GM21367 (cell line): Measurements from ENCODE around the gene ZNF827.

ENCODE experiments used
- ATAC-seq: cut with Tn5 transposase; IDR thresholded peaks from one replicate; pipeline ENCODE4 v1.9.1; 2021; ENCODE audit not compliant: unreplicated experiment

ZNF827 gene

GRCh38 chr4:145935253-145936141, 3.1 kb downstream of the ZNF827 start:
- ATAC-seq = peak; percentile 31

DNA sequence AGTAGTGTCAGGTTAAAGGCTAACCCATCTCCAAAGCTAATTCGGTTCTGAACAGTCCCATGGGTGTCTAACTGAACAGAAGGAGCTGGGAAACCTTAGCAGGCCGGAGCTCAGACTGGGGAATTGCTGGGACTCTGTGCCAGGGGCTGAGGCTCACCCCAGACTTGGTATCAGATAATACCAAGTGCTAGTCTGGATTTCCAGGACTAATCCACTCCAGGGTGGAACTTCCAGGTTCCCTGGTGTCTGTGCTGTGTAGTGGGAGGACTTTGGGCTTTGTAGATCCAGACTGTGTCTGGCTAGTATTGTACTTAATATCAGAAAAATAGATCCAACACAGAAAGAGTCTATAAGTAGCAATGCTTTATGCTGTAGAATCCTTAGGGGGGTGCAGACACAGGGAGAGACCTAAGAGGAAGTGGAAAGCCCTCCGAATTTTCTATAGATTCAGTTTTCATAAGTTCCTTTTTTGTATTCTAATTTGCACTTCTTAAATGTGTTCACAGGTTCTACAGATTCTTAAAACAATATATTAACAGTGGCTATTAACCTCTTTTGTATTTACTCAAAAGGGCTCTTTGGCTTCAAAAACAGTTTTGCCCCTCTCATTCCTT, 4.1 kb downstream of the ZNF827 start:
- ATAC-seq = no peak

GRCh38 chr4:145933134-145933533, 5.5 kb downstream of the ZNF827 start:
- no peak for ATAC-seq

DNA sequence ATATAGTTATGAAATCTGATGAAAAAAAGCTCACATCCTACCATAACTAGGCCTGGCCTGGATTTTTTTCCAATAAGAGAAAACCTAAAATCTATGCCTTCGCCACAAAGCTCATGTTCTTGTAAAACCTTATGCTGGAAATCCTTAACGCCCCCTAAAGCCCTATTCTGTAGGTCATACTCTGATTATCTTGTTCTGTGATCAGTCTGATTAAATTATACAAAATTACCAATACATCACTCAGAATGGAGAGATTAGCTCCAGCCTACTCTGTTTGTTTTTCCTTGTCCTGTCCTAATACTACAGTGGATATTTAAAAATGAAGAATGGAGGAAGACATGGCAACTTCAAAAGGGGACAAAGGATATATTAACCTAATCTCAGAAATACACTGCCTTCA, 7.2 kb downstream of the ZNF827 start:
- no peak for ATAC-seq

- no peak for ATAC-seq
These were observed 8.0 kb downstream of the ZNF827 start for GRCh38 chr4:145930592-145930991.

DNA sequence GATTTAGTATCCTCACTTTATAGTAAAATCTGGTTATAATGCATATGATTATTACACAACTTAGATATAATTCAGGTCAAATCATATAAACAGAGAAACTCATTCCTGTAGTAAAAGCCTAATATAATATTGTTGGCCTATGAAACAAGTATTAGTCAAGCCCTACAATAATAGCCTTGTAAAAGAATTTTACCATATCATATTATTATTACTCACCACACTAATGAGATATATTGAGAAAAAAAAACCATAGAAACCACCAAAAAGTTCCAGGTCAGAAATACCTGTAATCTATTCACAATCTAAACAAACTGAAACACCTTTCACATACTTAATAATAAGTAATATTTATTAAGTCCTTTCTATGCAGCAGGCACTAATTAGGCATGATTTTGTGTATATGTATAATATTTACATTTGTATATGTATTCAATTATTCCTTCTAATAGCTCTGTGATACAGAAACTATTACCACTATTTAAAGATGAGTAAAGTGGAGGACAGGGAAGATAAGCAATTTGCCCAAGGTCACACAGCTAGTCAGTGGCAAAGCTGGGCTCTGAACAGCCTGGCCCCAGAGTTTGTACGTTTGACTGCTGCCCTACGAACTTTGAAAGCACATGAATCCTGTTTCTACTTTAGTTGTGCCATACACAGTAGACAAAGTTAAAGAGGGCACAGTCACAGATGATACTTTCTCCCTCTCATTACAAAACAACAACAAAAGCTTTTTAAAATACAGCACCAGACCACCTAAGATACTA, 9.0 kb downstream of the ZNF827 start:
- ATAC-seq = no peak

GRCh38 chr4:145928748-145929147, 9.9 kb downstream of the ZNF827 start:
- no peak for ATAC-seq

DNA sequence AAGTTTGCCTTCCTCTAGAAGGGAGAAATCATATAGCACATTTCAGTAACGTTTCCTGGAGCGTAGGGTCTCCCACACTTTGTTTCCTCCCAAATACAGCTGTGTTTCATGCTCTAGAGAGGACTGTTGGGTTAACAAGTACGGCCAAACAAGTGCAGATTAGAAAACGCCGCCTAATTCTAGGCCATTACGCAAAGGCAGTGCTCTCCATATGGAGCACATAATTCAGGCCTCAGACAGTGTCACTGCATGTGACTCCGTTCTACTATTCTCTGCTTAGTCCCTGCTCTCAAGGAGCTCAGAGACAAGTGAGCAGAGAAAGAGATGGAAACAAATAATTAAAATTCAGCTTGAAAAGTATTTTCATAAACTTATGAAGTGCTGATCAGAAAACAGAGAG, 11.6 kb downstream of the ZNF827 start:
- no peak for ATAC-seq

DNA sequence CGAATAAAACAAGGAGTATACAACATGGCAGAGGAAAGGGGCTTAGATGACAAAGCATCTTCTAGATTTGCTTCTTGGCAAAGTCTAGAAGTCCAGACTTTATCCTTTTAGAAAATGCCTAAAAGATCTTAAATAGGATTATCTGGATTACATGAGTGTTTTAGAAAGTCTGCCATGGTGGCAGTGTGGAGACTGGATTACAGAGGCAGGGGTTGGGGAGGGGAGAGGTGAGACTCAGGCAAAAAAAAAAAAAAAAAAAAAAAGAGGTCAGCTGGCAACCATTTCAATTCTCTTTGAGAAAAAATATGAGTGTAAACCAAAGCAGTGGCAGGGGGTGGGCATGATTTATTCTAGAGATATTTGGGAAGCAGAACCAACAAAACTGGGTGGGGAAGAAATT, 17.4 kb downstream of the ZNF827 start:
- no peak for ATAC-seq

- no peak for ATAC-seq
These were observed 18.4 kb downstream of the ZNF827 start for GRCh38 chr4:145920205-145920604.

DNA sequence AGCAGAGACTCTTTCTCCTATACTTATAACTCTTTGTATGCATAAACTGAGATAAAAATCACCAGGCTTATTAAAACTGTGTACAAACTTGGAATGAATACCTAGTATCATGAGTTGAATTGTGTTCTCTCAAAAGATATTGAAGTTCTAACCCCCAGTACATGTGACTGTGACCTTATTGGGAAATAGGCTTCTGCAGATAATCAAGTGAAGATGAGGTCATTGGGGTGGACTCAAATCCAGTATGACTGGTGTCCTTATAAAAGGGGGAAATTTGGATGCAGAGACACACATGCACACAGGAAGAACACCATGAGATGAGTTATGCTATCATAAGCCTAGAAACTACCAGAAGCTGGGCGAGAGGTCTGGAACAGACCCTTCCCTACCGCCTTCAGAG, 26.2 kb downstream of the ZNF827 start:
- ATAC-seq = no peak

GRCh38 chr4:145909773-145910172, 28.9 kb downstream of the ZNF827 start:
- no peak for ATAC-seq

GRCh38 chr4:145909281-145909715, 29.3 kb downstream of the ZNF827 start:
- ATAC-seq = no peak

GRCh38 chr4:145907812-145908211, 30.8 kb downstream of the ZNF827 start:
- ATAC-seq = no peak

GRCh38 chr4:145907390-145907789, 31.2 kb downstream of the ZNF827 start:
- no peak for ATAC-seq

GRCh38 chr4:145904413-145905177, 34.0 kb downstream of the ZNF827 start:
- no peak for ATAC-seq

GRCh38 chr4:145902522-145902921, 36.1 kb downstream of the ZNF827 start:
- ATAC-seq = no peak

DNA sequence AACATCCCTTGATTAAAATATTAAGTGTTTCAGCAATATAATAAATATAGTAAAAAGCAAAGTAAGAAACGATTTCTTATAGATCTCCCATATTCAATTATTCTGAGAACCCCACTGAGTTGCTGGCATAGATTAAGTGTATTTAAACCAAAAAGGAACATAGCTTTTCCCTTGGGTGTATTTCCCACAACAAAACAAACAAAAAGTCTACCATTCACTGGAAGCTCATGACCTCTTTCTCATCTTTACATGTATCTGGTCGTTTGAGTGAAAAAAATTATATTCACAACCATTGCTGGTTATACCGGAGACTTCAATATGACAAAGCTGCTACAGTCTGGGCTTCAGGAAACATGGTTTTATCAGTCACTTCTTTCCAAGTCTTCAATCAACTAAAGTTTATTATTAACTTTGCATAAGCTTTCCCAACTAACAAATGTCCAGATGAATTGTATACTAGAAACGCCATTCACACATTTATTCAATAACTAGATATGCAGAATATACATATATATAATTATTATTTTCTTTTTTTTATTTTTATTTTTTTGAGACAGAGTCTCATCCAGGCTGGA, 38.6 kb downstream of the ZNF827 start:
- ATAC-seq = no peak

DNA sequence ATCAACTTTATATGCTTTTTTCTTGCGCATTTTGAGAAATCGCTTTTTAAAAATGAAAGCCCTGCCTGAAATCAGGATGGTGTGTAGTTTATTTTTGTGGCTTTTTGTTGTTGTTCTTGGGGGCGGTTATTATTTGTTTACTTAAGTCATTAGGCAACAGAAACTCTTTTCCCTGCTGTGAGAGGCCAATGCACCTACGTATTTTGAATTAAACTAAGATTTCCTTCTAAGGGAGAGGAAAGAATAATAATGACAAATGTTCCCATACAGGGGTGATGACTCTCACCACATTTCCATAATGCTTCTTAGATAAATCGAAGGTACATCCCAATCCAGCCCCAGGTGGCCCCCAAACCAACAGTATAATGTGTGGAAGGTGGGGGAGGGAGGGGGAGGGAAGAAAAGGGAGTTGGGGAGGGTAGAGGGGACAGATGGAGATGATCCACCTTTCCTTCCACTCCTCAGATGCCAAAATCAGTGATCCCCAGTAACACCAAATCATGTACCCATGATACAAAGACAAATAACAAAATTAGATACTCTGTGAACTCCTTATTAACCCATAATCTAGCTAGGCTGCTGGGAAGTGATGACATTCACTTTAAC, 39.6 kb downstream of the ZNF827 start:
- ATAC-seq = no peak

DNA sequence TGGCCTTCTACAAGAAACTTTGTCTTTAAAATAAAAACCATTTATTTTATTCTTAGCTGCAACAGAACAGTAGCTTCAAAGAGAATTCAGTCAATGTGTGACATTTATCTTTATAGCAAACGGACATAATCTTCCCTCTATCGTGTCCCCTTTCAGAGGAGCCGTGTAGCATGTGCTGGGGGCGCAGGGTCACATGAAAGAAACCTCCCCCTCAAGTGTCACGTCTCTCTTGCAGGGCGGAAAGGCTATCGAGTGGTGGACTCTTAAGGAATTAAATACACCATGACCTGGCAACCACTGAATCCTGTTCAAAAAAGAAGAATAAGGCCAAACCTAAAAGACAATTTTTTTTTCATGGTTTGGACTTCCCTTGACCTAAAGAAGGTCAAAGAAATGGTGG, 40.2 kb downstream of the ZNF827 start:
- no peak for ATAC-seq
